SK-N-SH treated with all-trans-retinoic acid at 6 μM for 48 hours (cell line): ENCODE data around the gene SSUH2.

Experiments
- ATAC-seq: fragments of 200-7000 bp; cut with Tn5 transposase; 3 replicates; pipeline ENCODE4 v1.9.1; 2020; ENCODE audit warnings: mild to moderate bottlenecking, moderate library complexity
- ARNTL ChIP-seq: fragments of 450-650 bp; formaldehyde crosslinking; IDR thresholded peaks from 2 replicates; pipeline ENCODE4 v1.5.0; 2020; ENCODE audit warnings: low read depth, mild to moderate bottlenecking, moderate library complexity, borderline replicate concordance
- BACH2 ChIP-seq: fragments of 250-450 bp; sonication (Bioruptor Pico); IDR thresholded peaks from 2 replicates; pipeline ENCODE4 v1.9.0; 2021; ENCODE audit warnings: mild to moderate bottlenecking, borderline replicate concordance
- CSDC2 ChIP-seq: fragments of 250-450 bp; sonication (Bioruptor Pico); IDR thresholded peaks from 2 replicates; pipeline ENCODE4 v1.5.0; 2020; ENCODE audit warnings: mild to moderate bottlenecking, moderate library complexity
- CSRNP3 ChIP-seq: fragments of 250-450 bp; sonication (Bioruptor Pico); IDR thresholded peaks from 2 replicates; pipeline ENCODE4 v1.5.1; 2021; ENCODE audit warnings: mild to moderate bottlenecking, moderate library complexity
- ESRRG ChIP-seq: fragments of 250-450 bp; sonication (Bioruptor Pico); IDR thresholded peaks from 2 replicates; pipeline ENCODE4 v1.6.1; 2021; ENCODE audit warnings: mild to moderate bottlenecking
- GLIS3 ChIP-seq: fragments of 250-450 bp; sonication (Bioruptor Pico); IDR thresholded peaks from 2 replicates; pipeline ENCODE4 v1.5.0; 2020; ENCODE audit warnings: mild to moderate bottlenecking, moderate library complexity
- ISL1 ChIP-seq: fragments of 250-450 bp; sonication (Bioruptor Pico); IDR thresholded peaks from 2 replicates; pipeline ENCODE4 v2.1.2; 2022; ENCODE audit warnings: mild to moderate bottlenecking, moderate library complexity
- OSR1 ChIP-seq: fragments of 250-450 bp; sonication (Bioruptor Pico); IDR thresholded peaks from 2 replicates; pipeline ENCODE4 v1.8.0; 2022; ENCODE audit warnings: moderate library complexity, mild to moderate bottlenecking, inconsistent platforms
- POU6F1 ChIP-seq: fragments of 250-450 bp; sonication (Bioruptor Pico); IDR thresholded peaks from 2 replicates; pipeline ENCODE4 v1.8.0; 2021; ENCODE audit warnings: low read depth, mild to moderate bottlenecking, moderate library complexity, borderline replicate concordance
- PPARA ChIP-seq: fragments of 250-450 bp; sonication (Bioruptor Pico); IDR thresholded peaks from 2 replicates; pipeline ENCODE4 v1.5.0; 2020; ENCODE audit warnings: mild to moderate bottlenecking, borderline replicate concordance
- RARB ChIP-seq: fragments of 250-450 bp; sonication (Bioruptor Pico); IDR thresholded peaks from 2 replicates; pipeline ENCODE4 v1.8.0; 2021; ENCODE audit warnings: mild to moderate bottlenecking, moderate library complexity
- SNAI2 ChIP-seq: fragments of 250-450 bp; sonication (Bioruptor Pico); IDR thresholded peaks from 2 replicates; pipeline ENCODE4 v1.5.0; 2020; ENCODE audit warnings: mild to moderate bottlenecking, moderate library complexity
- TCF4 ChIP-seq: fragments of 250-450 bp; sonication (Bioruptor Pico); IDR thresholded peaks from 2 replicates; pipeline ENCODE4 v1.8.0; 2021; ENCODE audit warnings: mild to moderate bottlenecking, moderate library complexity, borderline replicate concordance
- TOX ChIP-seq: fragments of 250-450 bp; sonication (Bioruptor Pico); IDR thresholded peaks from 2 replicates; pipeline ENCODE4 v1.8.0; 2021; ENCODE audit warnings: mild to moderate bottlenecking, moderate library complexity, borderline replicate concordance
- ZC3H10 ChIP-seq: fragments of 250-450 bp; sonication (Bioruptor Pico); IDR thresholded peaks from 2 replicates; pipeline ENCODE4 v1.5.1; 2021; ENCODE audit warnings: mild to moderate bottlenecking, moderate library complexity
- ZFP3 ChIP-seq: fragments of 250-450 bp; sonication (Bioruptor Pico); IDR thresholded peaks from 2 replicates; pipeline ENCODE4 v1.5.0; 2020; ENCODE audit warnings: mild to moderate bottlenecking, moderate library complexity
- ZFP30 ChIP-seq: fragments of 450-650 bp; formaldehyde crosslinking; IDR thresholded peaks from 2 replicates; pipeline ENCODE4 v1.5.0; 2022; ENCODE audit warnings: mild to moderate bottlenecking, moderate library complexity
- ZNF565 ChIP-seq: fragments of 450-650 bp; formaldehyde crosslinking; conservative IDR thresholded peaks from 2 replicates; pipeline ENCODE4 v1.5.0; 2020; ENCODE audit warnings: low read depth, mild to moderate bottlenecking, moderate library complexity
- ZNF70 ChIP-seq: fragments of 450-650 bp; formaldehyde crosslinking; IDR thresholded peaks from 2 replicates; pipeline ENCODE4 v1.5.0; 2020; ENCODE audit warnings: mild to moderate bottlenecking, moderate library complexity
- ZNF8 ChIP-seq: fragments of 450-650 bp; formaldehyde crosslinking; IDR thresholded peaks from 2 replicates; pipeline ENCODE4 v1.5.0; 2020; ENCODE audit warnings: mild to moderate bottlenecking, moderate library complexity
- TF ChIP-seq, protein P1 (sequence below): fragments of 250-450 bp; sonication (Bioruptor Pico); IDR thresholded peaks from 2 replicates; pipeline ENCODE4 v1.5.0; 2020; ENCODE audit warnings: mild to moderate bottlenecking, moderate library complexity
- TF ChIP-seq, protein P2 (sequence below): fragments of 250-450 bp; sonication (Bioruptor Pico); IDR thresholded peaks from 2 replicates; pipeline ENCODE4 v1.5.1; 2020; ENCODE audit warnings: low read depth, mild to moderate bottlenecking, moderate library complexity
- TF ChIP-seq, protein P3 (sequence below): fragments of 250-450 bp; sonication (Bioruptor Pico); IDR thresholded peaks from 2 replicates; pipeline ENCODE4 v1.8.0; 2020; ENCODE audit warnings: mild to moderate bottlenecking, moderate library complexity, borderline replicate concordance

The SSUH2 gene

DNA sequence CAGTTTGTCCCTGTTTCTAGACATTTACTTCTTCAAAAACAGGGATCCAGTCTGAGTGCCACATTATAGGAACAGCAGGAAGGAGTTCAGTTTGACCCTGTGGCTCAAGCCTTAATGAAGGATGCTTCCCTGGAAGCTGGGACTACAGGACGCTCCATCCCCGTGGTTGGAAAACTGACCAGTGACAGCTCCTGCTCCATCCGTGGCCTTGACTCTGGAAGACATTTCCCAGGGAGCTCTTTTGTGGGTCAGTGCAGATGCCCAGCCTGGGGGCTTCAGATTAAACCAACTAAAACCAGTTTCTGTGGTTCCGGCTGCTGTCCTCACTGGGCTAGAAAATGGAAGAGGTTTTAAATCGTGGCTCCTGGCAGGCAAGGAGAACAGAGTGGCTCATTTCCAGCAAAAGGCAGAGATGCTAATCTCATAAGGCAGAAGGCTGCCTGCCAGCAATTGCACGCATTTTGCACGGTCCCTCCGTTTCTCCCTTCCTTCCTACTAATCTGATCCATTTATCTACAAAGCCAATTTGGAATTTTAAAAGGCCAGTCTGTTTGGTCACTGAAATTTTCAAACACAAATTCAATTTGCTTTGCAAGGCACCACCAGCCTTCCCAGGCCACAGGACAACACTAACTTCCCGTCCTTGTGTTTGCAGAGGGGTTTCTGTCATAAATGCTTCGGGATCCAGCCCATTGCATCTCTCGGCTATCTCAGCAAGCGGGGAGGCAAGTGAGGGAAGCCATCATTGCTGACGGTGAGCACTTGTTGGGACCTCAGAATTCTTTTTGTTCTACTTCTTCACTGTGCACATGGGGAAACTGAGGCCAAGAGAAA is 6.2 kb upstream of the SSUH2 start:
- TF ChIP-seq GLIS3 (CRISPR knock-in tag) = no peak
- peak; percentile 77 for TF ChIP-seq SNAI2 (CRISPR knock-in tag)
- no peak for TF ChIP-seq ARNTL (CRISPR knock-in tag)
- TF ChIP-seq BACH2 (CRISPR knock-in tag) = no peak
- TF ChIP-seq, protein P1, sequence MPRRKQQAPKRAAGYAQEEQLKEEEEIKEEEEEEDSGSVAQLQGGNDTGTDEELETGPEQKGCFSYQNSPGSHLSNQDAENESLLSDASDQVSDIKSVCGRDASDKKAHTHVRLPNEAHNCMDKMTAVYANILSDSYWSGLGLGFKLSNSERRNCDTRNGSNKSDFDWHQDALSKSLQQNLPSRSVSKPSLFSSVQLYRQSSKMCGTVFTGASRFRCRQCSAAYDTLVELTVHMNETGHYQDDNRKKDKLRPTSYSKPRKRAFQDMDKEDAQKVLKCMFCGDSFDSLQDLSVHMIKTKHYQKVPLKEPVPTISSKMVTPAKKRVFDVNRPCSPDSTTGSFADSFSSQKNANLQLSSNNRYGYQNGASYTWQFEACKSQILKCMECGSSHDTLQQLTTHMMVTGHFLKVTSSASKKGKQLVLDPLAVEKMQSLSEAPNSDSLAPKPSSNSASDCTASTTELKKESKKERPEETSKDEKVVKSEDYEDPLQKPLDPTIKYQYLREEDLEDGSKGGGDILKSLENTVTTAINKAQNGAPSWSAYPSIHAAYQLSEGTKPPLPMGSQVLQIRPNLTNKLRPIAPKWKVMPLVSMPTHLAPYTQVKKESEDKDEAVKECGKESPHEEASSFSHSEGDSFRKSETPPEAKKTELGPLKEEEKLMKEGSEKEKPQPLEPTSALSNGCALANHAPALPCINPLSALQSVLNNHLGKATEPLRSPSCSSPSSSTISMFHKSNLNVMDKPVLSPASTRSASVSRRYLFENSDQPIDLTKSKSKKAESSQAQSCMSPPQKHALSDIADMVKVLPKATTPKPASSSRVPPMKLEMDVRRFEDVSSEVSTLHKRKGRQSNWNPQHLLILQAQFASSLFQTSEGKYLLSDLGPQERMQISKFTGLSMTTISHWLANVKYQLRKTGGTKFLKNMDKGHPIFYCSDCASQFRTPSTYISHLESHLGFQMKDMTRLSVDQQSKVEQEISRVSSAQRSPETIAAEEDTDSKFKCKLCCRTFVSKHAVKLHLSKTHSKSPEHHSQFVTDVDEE = peak; percentile 91; the same call in 1 of the 2 replicates
- peak; percentile 96 for TF ChIP-seq ISL1 (CRISPR knock-in tag)
- peak; percentile 26; the same call in 1 of the 2 replicates for TF ChIP-seq CSRNP3 (CRISPR knock-in tag)
- no peak for TF ChIP-seq PPARA (CRISPR knock-in tag)
- TF ChIP-seq ESRRG (CRISPR knock-in tag) = 0 out of 2 replicates have a peak, but pooled peaks have one; percentile 5
- TF ChIP-seq OSR1 (CRISPR knock-in tag) = no peak
- TF ChIP-seq ZFP3 (CRISPR knock-in tag) = peak; percentile 60
- no peak for TF ChIP-seq RARB
- TF ChIP-seq ZNF70 (CRISPR knock-in tag) = no peak
- no peak; the same call in 1 of the 2 replicates for TF ChIP-seq ZNF8 (CRISPR knock-in tag)
- TF ChIP-seq CSDC2 = no peak
- no peak for TF ChIP-seq ZFP30 (CRISPR knock-in tag)
- peak; percentile 81; the same call in 1 of the 2 replicates for TF ChIP-seq TCF4 (CRISPR knock-in tag)
- TF ChIP-seq POU6F1 (CRISPR knock-in tag) = no peak
- TF ChIP-seq ZC3H10 (CRISPR knock-in tag) = no peak
- TF ChIP-seq TOX = no peak
- TF ChIP-seq, protein P2, sequence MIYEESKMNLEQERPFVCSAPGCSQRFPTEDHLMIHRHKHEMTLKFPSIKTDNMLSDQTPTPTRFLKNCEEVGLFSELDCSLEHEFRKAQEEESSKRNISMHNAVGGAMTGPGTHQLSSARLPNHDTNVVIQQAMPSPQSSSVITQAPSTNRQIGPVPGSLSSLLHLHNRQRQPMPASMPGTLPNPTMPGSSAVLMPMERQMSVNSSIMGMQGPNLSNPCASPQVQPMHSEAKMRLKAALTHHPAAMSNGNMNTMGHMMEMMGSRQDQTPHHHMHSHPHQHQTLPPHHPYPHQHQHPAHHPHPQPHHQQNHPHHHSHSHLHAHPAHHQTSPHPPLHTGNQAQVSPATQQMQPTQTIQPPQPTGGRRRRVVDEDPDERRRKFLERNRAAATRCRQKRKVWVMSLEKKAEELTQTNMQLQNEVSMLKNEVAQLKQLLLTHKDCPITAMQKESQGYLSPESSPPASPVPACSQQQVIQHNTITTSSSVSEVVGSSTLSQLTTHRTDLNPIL (CRISPR knock-in tag) = 0 out of 2 replicates have a peak, but pooled peaks have one; percentile 42
- TF ChIP-seq ZNF565 (CRISPR knock-in tag) = 0 out of 2 replicates have a peak, but pooled peaks have one; percentile 38
- TF ChIP-seq, protein P3, sequence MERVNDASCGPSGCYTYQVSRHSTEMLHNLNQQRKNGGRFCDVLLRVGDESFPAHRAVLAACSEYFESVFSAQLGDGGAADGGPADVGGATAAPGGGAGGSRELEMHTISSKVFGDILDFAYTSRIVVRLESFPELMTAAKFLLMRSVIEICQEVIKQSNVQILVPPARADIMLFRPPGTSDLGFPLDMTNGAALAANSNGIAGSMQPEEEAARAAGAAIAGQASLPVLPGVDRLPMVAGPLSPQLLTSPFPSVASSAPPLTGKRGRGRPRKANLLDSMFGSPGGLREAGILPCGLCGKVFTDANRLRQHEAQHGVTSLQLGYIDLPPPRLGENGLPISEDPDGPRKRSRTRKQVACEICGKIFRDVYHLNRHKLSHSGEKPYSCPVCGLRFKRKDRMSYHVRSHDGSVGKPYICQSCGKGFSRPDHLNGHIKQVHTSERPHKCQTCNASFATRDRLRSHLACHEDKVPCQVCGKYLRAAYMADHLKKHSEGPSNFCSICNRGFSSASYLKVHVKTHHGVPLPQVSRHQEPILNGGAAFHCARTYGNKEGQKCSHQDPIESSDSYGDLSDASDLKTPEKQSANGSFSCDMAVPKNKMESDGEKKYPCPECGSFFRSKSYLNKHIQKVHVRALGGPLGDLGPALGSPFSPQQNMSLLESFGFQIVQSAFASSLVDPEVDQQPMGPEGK (CRISPR knock-in tag) = no peak
- peak; percentile 86 for ATAC-seq

DNA sequence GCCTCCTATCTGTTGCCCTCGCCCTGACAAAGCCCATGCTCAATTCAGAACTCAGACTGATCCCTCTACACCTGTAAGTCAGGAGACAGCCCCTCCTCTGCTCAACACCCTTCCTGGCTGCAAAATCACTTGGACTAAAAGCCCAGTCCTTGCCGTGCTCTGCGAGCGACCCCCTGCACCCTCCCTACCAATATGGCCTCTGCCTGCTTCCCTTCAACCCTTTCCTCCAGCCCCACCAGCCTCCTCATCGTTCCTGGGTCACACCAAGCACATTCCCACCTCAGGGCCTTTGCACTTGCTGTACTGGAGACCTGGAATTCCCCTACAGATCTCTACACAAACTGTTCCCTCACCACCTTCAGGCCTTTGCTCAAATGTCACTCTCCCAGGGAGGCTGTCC is 5.2 kb upstream of the SSUH2 start:
- ATAC-seq = no peak
- no peak for TF ChIP-seq SNAI2 (CRISPR knock-in tag)
- no peak for TF ChIP-seq ZNF8 (CRISPR knock-in tag)
